DND-41 (cell line): Measurements from ENCODE around the gene CCSAP.

ENCODE experiments used
- EZH2 ChIP-seq: IDR thresholded peaks from 3 replicates; pipeline ENCODE4 v1.6.1; 2012; ENCODE audit warnings: borderline replicate concordance, low read depth, mild to moderate bottlenecking, moderate library complexity, low read length, inconsistent platforms; ENCODE audit not compliant: severe bottlenecking
- TF ChIP-seq, protein P1 (sequence below): IDR thresholded peaks from 2 replicates; pipeline ENCODE4 v1.5.1; 2012; ENCODE audit warnings: borderline replicate concordance, low read length, moderate library complexity, mild to moderate bottlenecking; ENCODE audit not compliant: poor library complexity, severe bottlenecking; ENCODE audit errors: extremely low read depth

DNA sequence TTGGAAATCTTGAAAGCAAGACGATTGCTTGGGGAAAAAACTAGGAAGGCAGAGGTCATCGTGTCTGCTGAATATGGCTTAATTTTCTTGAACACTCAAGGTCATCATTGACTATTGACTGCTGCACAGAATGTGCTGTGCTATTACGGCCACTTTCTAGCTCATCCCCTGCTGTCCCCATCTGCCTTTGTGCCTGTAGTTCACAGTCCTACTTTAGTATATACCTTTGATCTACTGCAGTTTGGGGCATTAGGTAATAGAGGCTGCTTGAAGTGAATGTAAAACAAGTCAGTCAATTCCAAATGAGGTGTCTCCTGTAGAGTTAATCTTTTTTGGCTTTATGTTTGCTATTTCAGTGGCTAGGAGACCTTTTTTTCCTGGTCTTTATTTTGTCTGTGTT lies 63.6 kb downstream of the CCSAP start:
- TF ChIP-seq, protein P1, sequence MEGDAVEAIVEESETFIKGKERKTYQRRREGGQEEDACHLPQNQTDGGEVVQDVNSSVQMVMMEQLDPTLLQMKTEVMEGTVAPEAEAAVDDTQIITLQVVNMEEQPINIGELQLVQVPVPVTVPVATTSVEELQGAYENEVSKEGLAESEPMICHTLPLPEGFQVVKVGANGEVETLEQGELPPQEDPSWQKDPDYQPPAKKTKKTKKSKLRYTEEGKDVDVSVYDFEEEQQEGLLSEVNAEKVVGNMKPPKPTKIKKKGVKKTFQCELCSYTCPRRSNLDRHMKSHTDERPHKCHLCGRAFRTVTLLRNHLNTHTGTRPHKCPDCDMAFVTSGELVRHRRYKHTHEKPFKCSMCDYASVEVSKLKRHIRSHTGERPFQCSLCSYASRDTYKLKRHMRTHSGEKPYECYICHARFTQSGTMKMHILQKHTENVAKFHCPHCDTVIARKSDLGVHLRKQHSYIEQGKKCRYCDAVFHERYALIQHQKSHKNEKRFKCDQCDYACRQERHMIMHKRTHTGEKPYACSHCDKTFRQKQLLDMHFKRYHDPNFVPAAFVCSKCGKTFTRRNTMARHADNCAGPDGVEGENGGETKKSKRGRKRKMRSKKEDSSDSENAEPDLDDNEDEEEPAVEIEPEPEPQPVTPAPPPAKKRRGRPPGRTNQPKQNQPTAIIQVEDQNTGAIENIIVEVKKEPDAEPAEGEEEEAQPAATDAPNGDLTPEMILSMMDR, result no peak
- TF ChIP-seq EZH2, result no peak
